Suppressor macrophage treated with lipopolysaccharide for 4 hours (primary cell): ENCODE data around the gene OPCML.

ENCODE experiments used
- DNase-seq: peaks from one replicate; pipeline ENCODE4 v3.0.0-alpha.2; 2020

Gene OPCML

GRCh38 chr11:132872211-132872610 lies 660.1 kb downstream of the OPCML start:
- no peak for DNase-seq

- no peak for DNase-seq
Measured at GRCh38 chr11:132866783-132867545, 665.3 kb downstream of the OPCML start.

- no peak for DNase-seq
Measured at GRCh38 chr11:132865623-132866022, 666.7 kb downstream of the OPCML start.

- DNase-seq = no peak
Measured at GRCh38 chr11:132864811-132865576, 667.3 kb downstream of the OPCML start.

GRCh38 chr11:132862933-132863332 lies 669.4 kb downstream of the OPCML start:
- no peak for DNase-seq

- DNase-seq = no peak
Measured at GRCh38 chr11:132862137-132862536, 670.2 kb downstream of the OPCML start.

- no peak for DNase-seq
Measured at GRCh38 chr11:132859306-132859705, 673.0 kb downstream of the OPCML start.

GRCh38 chr11:132858223-132858622 lies 674.1 kb downstream of the OPCML start:
- no peak for DNase-seq

GRCh38 chr11:132856032-132856431 lies 676.3 kb downstream of the OPCML start:
- DNase-seq = no peak

GRCh38 chr11:132855516-132855915 lies 676.8 kb downstream of the OPCML start:
- no peak for DNase-seq

GRCh38 chr11:132853886-132854285 lies 678.4 kb downstream of the OPCML start:
- DNase-seq = no peak

- DNase-seq = no peak
Measured at GRCh38 chr11:132852361-132852760, 679.9 kb downstream of the OPCML start.

- DNase-seq = no peak
Measured at GRCh38 chr11:132851247-132851646, 681.1 kb downstream of the OPCML start.

GRCh38 chr11:132850266-132850665 lies 682.0 kb downstream of the OPCML start:
- DNase-seq = no peak

GRCh38 chr11:132848336-132848735 lies 684.0 kb downstream of the OPCML start:
- DNase-seq = no peak

- no peak for DNase-seq
Measured at GRCh38 chr11:132846075-132846474, 686.2 kb downstream of the OPCML start.

- DNase-seq = no peak
Measured at GRCh38 chr11:132844956-132845696, 687.2 kb downstream of the OPCML start.

- DNase-seq = no peak
Measured at GRCh38 chr11:132840660-132841059, 691.6 kb downstream of the OPCML start.

- DNase-seq = no peak
Measured at GRCh38 chr11:132840191-132840590, 692.1 kb downstream of the OPCML start.

GRCh38 chr11:132839236-132839945 lies 692.9 kb downstream of the OPCML start:
- no peak for DNase-seq

GRCh38 chr11:132838627-132839026 lies 693.7 kb downstream of the OPCML start:
- DNase-seq = no peak

- no peak for DNase-seq
Measured at GRCh38 chr11:132831272-132831671, 701.0 kb downstream of the OPCML start.

GRCh38 chr11:132824642-132825041 lies 707.7 kb downstream of the OPCML start:
- DNase-seq = no peak
